ENCODE measurements around the gene CADM1.

CADM1 gene

DNA sequence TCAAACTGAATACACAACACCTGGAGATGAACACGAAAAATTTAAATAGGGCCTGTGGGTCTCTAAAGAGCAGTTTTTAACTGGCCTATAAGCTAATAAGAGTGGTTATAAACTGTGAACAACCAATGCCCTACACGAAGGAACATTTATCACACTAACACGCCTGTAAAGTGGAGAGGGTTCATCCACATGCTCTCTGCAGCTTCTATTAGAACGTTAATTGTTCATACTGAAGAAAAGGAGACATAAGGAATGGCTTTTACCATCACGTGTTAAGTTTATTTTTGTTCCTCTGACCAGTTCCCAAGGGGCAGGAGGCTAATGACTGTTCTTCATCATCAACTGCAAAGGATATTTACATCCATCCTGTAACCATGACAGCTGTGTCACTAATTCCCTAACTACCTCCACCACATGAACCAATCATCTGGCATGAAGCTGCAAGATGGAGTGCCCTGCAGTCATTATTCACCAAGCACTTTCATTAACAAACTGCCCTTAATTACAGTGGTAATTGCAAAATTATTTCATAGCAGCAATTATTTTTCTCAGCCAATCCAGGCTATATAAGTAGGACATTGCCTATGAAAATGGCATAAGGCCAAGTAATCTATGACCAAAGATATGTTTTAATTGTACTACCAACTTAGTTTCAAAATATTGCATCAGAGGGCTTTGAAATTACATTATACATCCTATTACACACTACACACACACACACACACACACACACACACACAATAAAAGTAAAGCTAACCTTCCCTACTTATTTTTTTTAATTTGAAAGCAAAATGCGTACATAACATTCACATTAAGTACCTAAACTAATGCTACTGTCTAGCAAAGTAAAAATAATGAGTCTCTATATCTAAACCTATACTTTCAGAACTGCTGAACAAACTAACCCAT is 186.7 kb downstream of the CADM1 start:
- DNase-seq (ENCODE audit: low read depth): no peak

DNA sequence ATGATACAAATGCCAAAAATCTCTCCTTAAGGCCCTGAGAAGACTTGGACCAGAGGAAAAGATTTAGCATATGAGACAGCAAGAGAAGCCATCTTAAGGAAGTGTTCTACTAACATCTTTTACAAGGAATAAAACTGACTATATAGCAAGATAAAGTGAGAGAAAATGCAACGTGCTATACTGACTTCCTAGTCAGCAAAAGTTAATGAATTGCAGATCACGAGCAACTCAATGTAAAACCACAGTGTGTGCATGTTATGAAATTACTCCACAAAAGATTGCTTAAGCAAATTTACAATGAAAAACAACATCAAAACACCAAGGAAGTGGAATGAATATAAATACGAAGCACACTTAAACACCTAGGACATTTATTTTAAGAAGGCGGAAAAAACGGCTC is 187.5 kb downstream of the CADM1 start:
- no peak for DNase-seq (ENCODE audit: low read depth)

DNA sequence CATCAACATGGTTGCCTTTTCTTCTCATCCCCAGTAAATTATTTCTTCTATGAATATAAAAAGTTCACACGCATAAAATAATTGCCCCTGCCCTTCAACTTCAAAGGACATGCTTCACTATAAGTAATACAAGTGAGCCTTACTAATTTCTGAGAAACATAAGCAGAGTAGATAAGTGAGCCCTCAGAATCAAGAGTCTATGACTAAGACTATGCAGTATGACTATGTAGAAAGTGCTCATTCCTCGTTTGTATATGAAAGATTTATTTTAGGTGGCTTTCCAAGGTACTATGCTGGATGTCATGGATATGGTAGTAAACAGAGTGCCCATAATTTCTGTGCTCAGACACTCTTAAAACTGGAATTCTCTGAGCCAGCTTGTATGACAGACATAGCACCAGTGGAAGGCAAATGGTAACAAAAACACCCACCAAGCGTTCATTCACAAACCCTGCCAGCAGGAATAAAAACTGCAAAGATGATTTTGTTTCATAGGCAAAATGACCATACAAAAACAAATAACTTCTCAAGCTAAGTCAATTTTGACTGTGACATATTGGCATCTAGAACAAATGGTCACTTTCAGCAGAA is 189.8 kb downstream of the CADM1 start:
- no peak for DNase-seq (ENCODE audit: low read depth)

- DNase-seq (ENCODE audit: low read depth): no peak
Measured at GRCh38 chr11:115313224-115313838, 190.9 kb downstream of the CADM1 start.

GRCh38 chr11:115311949-115312348 is 192.3 kb downstream of the CADM1 start:
- DNase-seq (ENCODE audit: low read depth): no peak

DNA sequence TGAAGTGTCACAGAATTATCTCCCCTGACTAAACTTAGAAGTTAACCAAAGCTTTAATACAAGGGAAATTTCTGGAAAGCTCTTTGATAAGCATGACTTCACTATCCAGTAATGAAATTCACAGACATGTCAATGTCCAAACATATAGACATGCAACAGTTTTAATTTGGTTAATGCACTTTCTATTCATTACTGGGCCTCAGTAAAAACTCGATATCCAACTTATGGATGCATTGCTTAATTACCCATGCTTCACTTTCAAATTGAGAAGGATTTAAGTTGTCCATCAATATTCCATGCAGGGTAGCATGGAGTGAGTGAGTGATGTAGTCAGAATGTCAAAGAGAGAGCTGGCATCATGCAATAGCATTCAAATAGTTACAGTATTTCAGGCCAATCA is 197.5 kb downstream of the CADM1 start:
- no peak for DNase-seq (ENCODE audit: low read depth)

- no peak for DNase-seq (ENCODE audit: low read depth)
Measured at GRCh38 chr11:115304774-115305472, 199.3 kb downstream of the CADM1 start.

- DNase-seq (ENCODE audit: low read depth): no peak
Measured at GRCh38 chr11:115303929-115304531, 200.2 kb downstream of the CADM1 start.

DNA sequence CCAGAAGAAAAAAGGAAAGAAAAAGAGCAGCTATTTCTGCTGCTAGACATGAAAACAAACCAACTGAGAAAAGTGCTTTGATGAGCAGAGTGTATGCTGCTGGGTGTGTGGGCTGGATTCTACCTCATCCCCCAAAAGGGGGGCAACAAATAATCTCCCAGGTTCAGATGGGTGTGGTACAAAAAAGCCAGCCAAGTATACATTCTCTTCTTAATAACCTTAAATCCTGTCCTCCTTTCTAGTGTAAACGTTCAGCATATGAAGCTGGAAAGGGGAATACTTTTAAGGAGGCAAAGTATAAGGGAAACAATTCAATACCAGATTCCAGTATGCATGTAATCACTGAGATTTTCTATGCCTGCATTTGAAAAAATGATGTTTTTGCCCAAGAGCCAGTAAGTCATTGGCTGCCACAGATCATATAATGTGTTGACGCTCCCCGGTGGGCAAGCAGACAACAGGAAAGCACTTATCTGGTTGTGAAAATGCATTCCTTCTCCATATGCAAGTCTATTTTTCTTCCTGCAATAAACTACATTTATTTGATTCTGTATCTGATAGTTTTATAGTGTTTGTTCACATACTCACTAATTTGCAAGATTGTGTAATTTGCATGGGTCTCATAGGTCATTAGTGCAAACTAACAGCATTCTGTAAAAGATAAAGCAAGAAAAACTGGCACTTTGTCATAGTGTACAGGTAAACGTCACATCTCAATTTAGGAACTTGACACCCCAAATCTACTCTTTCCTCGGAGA is 201.1 kb downstream of the CADM1 start:
- DNase-seq (ENCODE audit: low read depth): no peak

GRCh38 chr11:115300660-115301428 is 203.4 kb downstream of the CADM1 start:
- no peak for DNase-seq (ENCODE audit: low read depth)

DNA sequence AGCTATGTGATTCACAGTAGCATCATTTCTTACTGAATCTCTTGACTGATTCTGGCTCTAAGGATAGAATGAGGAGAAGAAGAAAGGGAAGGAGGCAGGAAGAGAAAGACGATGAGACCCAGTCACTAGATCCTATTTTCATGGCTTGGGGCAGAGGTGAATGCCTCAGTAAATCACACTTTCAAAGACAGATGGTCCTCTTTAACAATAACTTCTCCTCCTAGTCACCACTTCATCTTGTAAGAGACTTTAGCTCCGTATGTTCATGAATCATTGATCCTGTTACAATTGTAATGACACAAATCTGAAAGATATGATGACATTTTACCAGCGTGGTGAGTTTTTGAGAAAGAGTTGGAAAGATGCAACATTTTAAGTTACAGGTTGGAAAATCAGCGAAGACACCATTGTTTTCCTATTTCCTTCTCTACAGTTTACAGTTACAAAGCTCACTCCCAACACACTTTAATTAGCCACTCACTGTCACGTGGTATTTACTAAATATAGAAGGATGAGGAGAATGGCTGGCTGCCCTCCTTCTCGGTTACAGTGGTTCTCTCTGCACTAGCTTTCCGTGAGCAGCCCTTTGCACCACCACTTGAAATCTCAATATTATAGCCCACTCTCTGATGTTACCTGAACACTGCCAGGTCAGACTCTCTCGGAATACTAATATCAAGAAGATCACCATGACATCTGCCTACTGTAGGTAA is 205.8 kb downstream of the CADM1 start:
- no peak for DNase-seq (ENCODE audit: low read depth)

DNA sequence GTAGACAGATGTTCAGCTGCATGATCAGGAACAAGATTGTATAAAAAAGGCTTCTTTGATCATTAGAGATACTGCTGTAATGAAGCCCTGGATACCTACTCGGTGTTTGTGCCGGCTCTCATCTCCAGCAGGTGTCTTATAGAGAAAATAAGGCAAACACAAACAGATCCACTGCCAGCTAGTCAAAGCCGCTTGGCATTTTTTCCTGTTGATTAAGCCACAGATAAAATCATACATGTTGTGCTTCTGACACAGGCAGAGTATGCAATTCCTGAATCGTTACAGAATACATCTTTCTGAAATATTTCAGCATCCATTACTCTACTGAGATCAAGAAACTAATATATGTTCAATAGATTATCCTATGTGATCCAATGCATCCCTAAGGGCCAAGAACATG is 206.9 kb downstream of the CADM1 start:
- no peak for DNase-seq (ENCODE audit: low read depth)

DNA sequence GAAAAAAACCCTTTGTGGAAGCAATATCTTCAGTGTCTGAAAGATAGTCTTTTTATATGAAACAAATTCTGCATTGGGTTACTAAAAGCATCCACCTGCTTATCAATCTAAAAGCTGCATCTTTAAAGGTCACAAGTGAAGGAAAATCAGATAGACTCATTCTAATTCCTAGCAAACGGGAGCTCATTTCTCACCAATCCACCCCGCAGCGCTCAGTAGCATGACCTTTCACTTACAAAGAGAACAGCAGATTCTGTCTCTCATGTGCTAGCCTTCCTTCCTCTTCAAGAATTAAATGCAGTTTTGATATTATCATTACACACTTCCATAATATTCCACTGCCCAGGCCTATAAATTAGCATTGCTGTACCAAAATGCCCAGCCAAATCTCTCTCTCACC is 212.9 kb downstream of the CADM1 start:
- no peak for DNase-seq (ENCODE audit: low read depth)

GRCh38 chr11:115290893-115291292 is 213.3 kb downstream of the CADM1 start:
- DNase-seq (ENCODE audit: low read depth): no peak

DNA sequence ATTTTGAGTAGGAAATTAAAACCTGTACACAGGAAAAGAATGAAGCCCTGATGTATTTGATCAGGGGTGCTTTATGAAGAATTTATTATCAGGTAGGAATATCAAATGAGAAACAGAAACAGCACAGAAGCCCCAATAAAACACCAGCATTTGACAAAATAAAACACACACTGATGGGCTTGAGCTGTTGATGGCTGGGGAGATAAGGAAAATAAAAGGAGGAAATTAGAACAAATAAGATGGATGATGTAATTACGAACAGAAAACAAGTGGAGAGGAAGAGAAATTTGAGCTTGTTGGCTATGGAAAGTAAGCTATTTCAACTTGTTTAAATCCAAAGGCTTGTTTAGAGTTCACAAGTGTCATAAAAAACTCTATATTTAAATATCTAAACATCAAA is 213.7 kb downstream of the CADM1 start:
- no peak for DNase-seq (ENCODE audit: low read depth)

DNA sequence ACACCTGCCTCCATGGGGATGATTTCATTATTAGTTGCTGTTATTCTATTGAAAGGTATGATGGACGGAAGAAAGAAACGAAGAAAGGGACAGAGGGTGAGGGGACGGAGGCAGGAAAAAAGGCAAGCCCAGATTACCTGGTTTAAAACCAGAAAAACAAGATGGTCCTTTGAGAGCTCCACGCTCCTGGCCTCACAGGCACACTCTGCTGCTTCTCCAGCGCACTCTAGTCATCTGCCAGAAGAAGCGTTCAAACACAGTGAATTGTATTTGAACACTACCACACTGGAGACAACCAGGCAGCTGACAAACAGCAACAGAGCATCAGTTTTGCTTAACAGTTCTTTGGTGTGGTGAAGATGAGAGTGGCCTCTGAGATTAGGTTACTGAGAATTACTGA is 216.9 kb downstream of the CADM1 start:
- DNase-seq (ENCODE audit: low read depth): no peak

GRCh38 chr11:115286614-115287013 is 217.6 kb downstream of the CADM1 start:
- DNase-seq (ENCODE audit: low read depth): no peak

GRCh38 chr11:115284773-115285172 is 219.4 kb downstream of the CADM1 start:
- DNase-seq (ENCODE audit: low read depth): no peak

GRCh38 chr11:115282923-115283322 is 221.3 kb downstream of the CADM1 start:
- no peak for DNase-seq (ENCODE audit: low read depth)

GRCh38 chr11:115280775-115281174 is 223.4 kb downstream of the CADM1 start:
- no peak for DNase-seq (ENCODE audit: low read depth)

Data from stimulated activated CD8-positive, alpha-beta memory T cell treated with anti-CD3 and anti-CD28 coated beads, Interleukin-15, amount 100 ng/mL, for 24 hours (primary cell).